Astrocyte (in vitro differentiated cells and primary cell): ENCODE data around the gene STIM1.

Source experiments
- EZH2 ChIP-seq: IDR thresholded peaks from 2 replicates; pipeline ENCODE4 v1.6.1; 2012; ENCODE audit warnings: mild to moderate bottlenecking, low read length, inconsistent platforms; ENCODE audit not compliant: insufficient read depth
- TF ChIP-seq, protein P1 (sequence below): IDR thresholded peaks from 2 replicates; pipeline ENCODE4 v1.5.1; 2011; ENCODE audit warnings: low read depth, mild to moderate bottlenecking, inconsistent platforms, low read length, moderate library complexity; ENCODE audit not compliant: insufficient read depth

DNA sequence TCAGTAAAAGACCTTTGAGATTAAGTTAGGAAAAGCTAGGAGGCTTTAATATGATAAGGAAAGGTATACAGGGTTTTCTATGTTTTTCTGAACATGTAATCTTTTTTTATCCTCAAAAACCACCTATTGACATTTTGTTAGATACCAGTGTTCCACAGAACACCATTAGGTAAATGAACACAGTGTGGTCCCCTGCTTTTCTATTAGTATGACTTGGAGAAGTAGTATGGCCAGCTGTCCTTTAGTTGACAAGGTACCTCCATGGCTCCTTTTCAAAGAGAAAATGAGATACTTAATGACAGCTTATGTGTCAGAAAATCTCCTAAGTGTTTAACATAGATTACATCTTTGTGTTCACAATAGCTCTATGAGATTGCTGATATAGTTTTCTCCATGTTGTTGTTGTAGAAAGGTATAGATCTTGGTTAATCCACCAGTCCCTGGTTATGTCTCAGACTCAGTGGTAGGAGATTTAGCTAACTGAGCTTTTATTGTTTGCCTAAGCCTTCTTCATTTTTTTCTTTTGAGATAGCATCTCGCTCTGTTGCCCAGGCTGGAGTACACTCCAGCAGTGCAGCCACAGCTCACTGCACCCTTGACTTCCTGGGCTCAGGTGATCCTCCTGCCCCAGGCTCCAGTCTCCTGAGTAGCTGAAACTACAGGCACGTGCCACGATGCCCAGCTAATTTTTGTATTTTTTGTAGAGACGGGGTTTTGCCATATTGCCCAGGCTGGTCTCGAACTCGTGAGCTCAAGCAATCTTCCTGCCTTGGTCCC is 46.0 kb downstream of the STIM1 start:
- TF ChIP-seq, protein P1, sequence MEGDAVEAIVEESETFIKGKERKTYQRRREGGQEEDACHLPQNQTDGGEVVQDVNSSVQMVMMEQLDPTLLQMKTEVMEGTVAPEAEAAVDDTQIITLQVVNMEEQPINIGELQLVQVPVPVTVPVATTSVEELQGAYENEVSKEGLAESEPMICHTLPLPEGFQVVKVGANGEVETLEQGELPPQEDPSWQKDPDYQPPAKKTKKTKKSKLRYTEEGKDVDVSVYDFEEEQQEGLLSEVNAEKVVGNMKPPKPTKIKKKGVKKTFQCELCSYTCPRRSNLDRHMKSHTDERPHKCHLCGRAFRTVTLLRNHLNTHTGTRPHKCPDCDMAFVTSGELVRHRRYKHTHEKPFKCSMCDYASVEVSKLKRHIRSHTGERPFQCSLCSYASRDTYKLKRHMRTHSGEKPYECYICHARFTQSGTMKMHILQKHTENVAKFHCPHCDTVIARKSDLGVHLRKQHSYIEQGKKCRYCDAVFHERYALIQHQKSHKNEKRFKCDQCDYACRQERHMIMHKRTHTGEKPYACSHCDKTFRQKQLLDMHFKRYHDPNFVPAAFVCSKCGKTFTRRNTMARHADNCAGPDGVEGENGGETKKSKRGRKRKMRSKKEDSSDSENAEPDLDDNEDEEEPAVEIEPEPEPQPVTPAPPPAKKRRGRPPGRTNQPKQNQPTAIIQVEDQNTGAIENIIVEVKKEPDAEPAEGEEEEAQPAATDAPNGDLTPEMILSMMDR = no peak
- TF ChIP-seq EZH2 = no peak
